GM19455 (cell line): ENCODE data around the gene SPDYE3.

Experiments
- ATAC-seq: cut with Tn5 transposase; IDR thresholded peaks from one replicate; pipeline ENCODE4 v1.9.1; 2021; ENCODE audit not compliant: unreplicated experiment

SPDYE3 gene

GRCh38 chr7:100370303-100370702, 62.8 kb downstream of the SPDYE3 start:
- no peak for ATAC-seq

GRCh38 chr7:100370746-100371145, 63.2 kb downstream of the SPDYE3 start:
- no peak for ATAC-seq

- no peak for ATAC-seq
Measured at GRCh38 chr7:100371561-100372171, 64.2 kb downstream of the SPDYE3 start.
